Cerebellar nuclear complex (tissue), 1 donor: Measurements from ENCODE around the gene KRTAP10-12.
"Not testable (repeated sequence)": the region's sequence is repeated elsewhere in the genome, so short reads cannot be mapped to it uniquely, and the experiment has no call there.

Experiments used
- DNase-seq, 2 experiments: peaks; one replicate each; lab custom pipeline; 2025; lab: John Stamatoyannopoulos, UW

Gene KRTAP10-12

GRCh38 chr21:44670642-44671432 is 26.1 kb upstream of the KRTAP10-12 start:
- no peak for DNase-seq

- DNase-seq, result no peak
Observed at GRCh38 chr21:44671911-44672310, 25.1 kb upstream of the KRTAP10-12 start.

GRCh38 chr21:44677881-44678280 is 19.1 kb upstream of the KRTAP10-12 start:
- DNase-seq, result no peak

- no peak for DNase-seq
Observed at GRCh38 chr21:44681152-44681551, 15.8 kb upstream of the KRTAP10-12 start.

- DNase-seq, result no peak
Observed at GRCh38 chr21:44681861-44682579, 15.0 kb upstream of the KRTAP10-12 start, which contains the start of gene KRTAP12-1. Gene KRTAP12-1 (minus strand): TSS chr21:44682163. CDS start chr21:44682123, 40 bp downstream.

GRCh38 chr21:44682580-44683151 is 14.3 kb upstream of the KRTAP10-12 start:
- DNase-seq, result no peak

GRCh38 chr21:44684077-44684476 is 12.9 kb upstream of the KRTAP10-12 start:
- DNase-seq, result no peak

GRCh38 chr21:44684483-44684882 is 12.5 kb upstream of the KRTAP10-12 start:
- no peak for DNase-seq

- not testable (repeated sequence) for DNase-seq
Observed at GRCh38 chr21:44685050-44685449, 11.9 kb upstream of the KRTAP10-12 start.

- DNase-seq, result no peak
Observed at GRCh38 chr21:44686000-44686781, 10.8 kb upstream of the KRTAP10-12 start.

- no peak for DNase-seq
Observed at GRCh38 chr21:44686843-44687561, 10.0 kb upstream of the KRTAP10-12 start.

- DNase-seq, result no peak
Observed at GRCh38 chr21:44687671-44688070, 9.3 kb upstream of the KRTAP10-12 start.

- not testable (repeated sequence) for DNase-seq
Observed at GRCh38 chr21:44689740-44690139, 7.2 kb upstream of the KRTAP10-12 start.

- DNase-seq, result no peak
Observed at GRCh38 chr21:44691686-44692085, 5.3 kb upstream of the KRTAP10-12 start.

GRCh38 chr21:44692798-44693512 is 4.0 kb upstream of the KRTAP10-12 start:
- DNase-seq, result no peak

GRCh38 chr21:44694776-44695175 is 2.2 kb upstream of the KRTAP10-12 start:
- DNase-seq, result no peak

GRCh38 chr21:44695184-44695583 is 1.8 kb upstream of the KRTAP10-12 start:
- no peak for DNase-seq

GRCh38 chr21:44695641-44696040 is 1.3 kb upstream of the KRTAP10-12 start:
- DNase-seq, result no peak

GRCh38 chr21:44696572-44696971 is 400 bp upstream of the KRTAP10-12 start:
- no peak for DNase-seq
